IMR-90 (cell line): ENCODE measurements around the gene KRT6C. TPM values are rescaled to one million over a fixed set of nuclear protein-coding genes. Genes with fewer than 3 reads are reported as not detected.

Experiments
- ATAC-seq: fragments of 200-7000 bp; cut with Tn5 transposase; 2 replicates; pipeline ENCODE4 v1.9.1; 2020; ENCODE audit warnings: low read depth, mild to moderate bottlenecking, moderate library complexity
- BruUV-seq: library from RNA; stranded (reverse); fragments of 400-500 nt; replicated peaks from 2 replicates; lab custom pipeline; 2021; lab: Mats Ljungman, UMichigan
- CTCF ChIA-PET: fragments of 300-600 bp; formaldehyde crosslinking; extraction: SDS; loops from one replicate; lab custom pipeline; 2021; ENCODE audit warnings: antibody characterized with exemption; lab: Yijun Ruan, JAX
- POLR2A ChIA-PET: fragments of 300-600 bp; sonication (Branson Sonifier 250); formaldehyde crosslinking; loops from one replicate; lab custom pipeline; 2022; ENCODE audit warnings: antibody characterized with exemption; ENCODE audit not compliant: unreplicated experiment; lab: Charles Lee
- DNase-seq: peaks from one replicate; pipeline ENCODE4 v3.0.0; 2013
- H2AFZ ChIP-seq: replicated peaks from 2 replicates; pipeline ENCODE3; 2013; ENCODE audit warnings: low read length, mild to moderate bottlenecking; ENCODE audit not compliant: poor library complexity
- H2AK5ac ChIP-seq: 2 replicates; pipeline ENCODE4 v1.6.1; 2013; ENCODE audit warnings: low read depth, low read length, inconsistent platforms
- H2AK9ac ChIP-seq: replicated peaks from 2 replicates; pipeline ENCODE3; 2013; ENCODE audit warnings: mild to moderate bottlenecking, low read depth, low read length, moderate library complexity; ENCODE audit not compliant: poor library complexity
- H2BK120ac ChIP-seq: 2 replicates; pipeline ENCODE4 v1.6.1; 2013; ENCODE audit warnings: low read depth, low read length, inconsistent platforms
- H2BK15ac ChIP-seq: 3 replicates; pipeline ENCODE4 v1.6.1; 2013; ENCODE audit warnings: low read depth, low read length, inconsistent platforms
- H2BK20ac ChIP-seq: 2 replicates; pipeline ENCODE4 v1.6.1; 2013; ENCODE audit warnings: low read depth, mild to moderate bottlenecking, inconsistent platforms, low read length, moderate library complexity
- H2BK5ac ChIP-seq: 2 replicates; pipeline ENCODE4 v1.6.1; 2013; ENCODE audit warnings: mild to moderate bottlenecking, low read depth, low read length, inconsistent platforms; ENCODE audit not compliant: poor library complexity, severe bottlenecking
- H3K14ac ChIP-seq: replicated peaks from 2 replicates; pipeline ENCODE4 v1.6.1; 2013; ENCODE audit warnings: low read depth, low read length, inconsistent platforms
- H3K18ac ChIP-seq: 2 replicates; pipeline ENCODE4 v1.6.1; 2013; ENCODE audit warnings: low read depth, low read length, control low read depth
- H3K23ac ChIP-seq: 2 replicates; pipeline ENCODE4 v1.6.1; 2013; ENCODE audit warnings: low read depth, low read length, inconsistent platforms
- H3K27ac ChIP-seq: 2 replicates; pipeline ENCODE4 v1.5.1; 2013; ENCODE audit warnings: mild to moderate bottlenecking, control low read depth, low read length; ENCODE audit not compliant: insufficient read depth
- H3K27me3 ChIP-seq: 2 replicates; pipeline ENCODE4 v1.6.1; 2013; ENCODE audit warnings: low read length; ENCODE audit not compliant: control insufficient read depth, insufficient read depth
- H3K36me3 ChIP-seq: 2 replicates; pipeline ENCODE4 v1.6.1; 2013; ENCODE audit warnings: low read length, mixed read lengths; ENCODE audit not compliant: control insufficient read depth, insufficient read depth
- H3K4ac ChIP-seq: 2 replicates; pipeline ENCODE4 v1.6.1; 2013; ENCODE audit warnings: low read depth, low read length, inconsistent platforms
- H3K4me1 ChIP-seq: 2 replicates; pipeline ENCODE4 v1.6.1; 2013; ENCODE audit warnings: low read length, mixed read lengths; ENCODE audit not compliant: control insufficient read depth, insufficient read depth
- H3K4me2 ChIP-seq: 2 replicates; pipeline ENCODE4 v1.6.1; 2013; ENCODE audit warnings: low read depth, mild to moderate bottlenecking, control low read depth, low read length, moderate library complexity
- H3K4me3 ChIP-seq: 2 replicates; pipeline ENCODE4 v1.5.1; 2013; ENCODE audit warnings: low read depth, mild to moderate bottlenecking, control low read depth, low read length, moderate library complexity; ENCODE audit not compliant: insufficient read depth
- H3K56ac ChIP-seq: 2 replicates; pipeline ENCODE4 v1.6.1; 2013; ENCODE audit warnings: low read length, inconsistent platforms; ENCODE audit not compliant: insufficient read depth; ENCODE audit errors: extremely low read depth
- H3K79me1 ChIP-seq, 2 experiments: 2 replicates each; pipeline ENCODE4 v1.6.1; 2013; ENCODE audit warnings: low read length in 2 of 2, inconsistent platforms in 1 of 2, low read depth in 1 of 2
- H3K9ac ChIP-seq: 2 replicates; pipeline ENCODE4 v1.6.1; 2013; ENCODE audit warnings: low read depth, low read length, control low read depth
- H3K9me1 ChIP-seq: 2 replicates; pipeline ENCODE4 v1.6.1; 2013; ENCODE audit warnings: low read length, inconsistent platforms; ENCODE audit not compliant: insufficient read depth
- H3K9me3 ChIP-seq: 2 replicates; pipeline ENCODE4 v1.6.1; 2013; ENCODE audit warnings: low read length; ENCODE audit not compliant: control insufficient read depth, insufficient read depth
- H4K20me1 ChIP-seq: 2 replicates; pipeline ENCODE4 v1.6.1; 2013; ENCODE audit warnings: low read length, inconsistent platforms; ENCODE audit not compliant: insufficient read depth
- H4K5ac ChIP-seq: 2 replicates; pipeline ENCODE4 v1.6.1; 2013; ENCODE audit warnings: mild to moderate bottlenecking, low read depth, low read length, control low read depth
- H4K8ac ChIP-seq, 2 experiments: 2 replicates each; pipeline ENCODE4 v1.6.1; 2013; ENCODE audit warnings: low read depth in 2 of 2, low read length in 2 of 2, control low read depth in 1 of 2, inconsistent platforms in 1 of 2
- H4K91ac ChIP-seq: 2 replicates; pipeline ENCODE4 v1.6.1; 2013; ENCODE audit warnings: low read depth, low read length, inconsistent platforms; ENCODE audit not compliant: insufficient read depth
- BHLHE40 ChIP-seq: fragments of 150-350 bp; IDR thresholded peaks from 2 replicates; pipeline ENCODE4 v1.6.1; 2016; ENCODE audit warnings: mild to moderate bottlenecking, low read depth, low read length
- CEBPB ChIP-seq: IDR thresholded peaks from 2 replicates; pipeline ENCODE4 v1.6.1; 2012; ENCODE audit warnings: low read depth, low read length, improper control_type of control experiment
- CTCF ChIP-seq: conservative IDR thresholded peaks from 2 replicates; pipeline ENCODE4 v1.5.1; 2012; ENCODE audit warnings: mild to moderate bottlenecking, low read depth, low read length, improper control_type of control experiment
- ELK1 ChIP-seq: fragments of 150-350 bp; IDR thresholded peaks from 2 replicates; pipeline ENCODE4 v1.6.1; 2016; ENCODE audit warnings: low read depth, mild to moderate bottlenecking, low read length, moderate library complexity, borderline replicate concordance
- MAZ ChIP-seq: IDR thresholded peaks from 2 replicates; pipeline ENCODE4 v1.6.1; 2012; ENCODE audit warnings: low read depth, mild to moderate bottlenecking, low read length, improper control_type of control experiment, moderate library complexity, borderline replicate concordance
- MXI1 ChIP-seq: IDR thresholded peaks from 2 replicates; pipeline ENCODE4 v1.6.1; 2012; ENCODE audit warnings: low read depth, mild to moderate bottlenecking, low read length, moderate library complexity, borderline replicate concordance
- RAD21 ChIP-seq: IDR thresholded peaks from 2 replicates; pipeline ENCODE4 v1.6.1; 2012; ENCODE audit warnings: low read length, improper control_type of control experiment
- RCOR1 ChIP-seq: IDR thresholded peaks from 2 replicates; pipeline ENCODE4 v1.6.1; 2012; ENCODE audit warnings: mild to moderate bottlenecking, low read length, improper control_type of control experiment; ENCODE audit not compliant: insufficient replicate concordance
- SMC3 ChIP-seq: fragments of 150-350 bp; IDR thresholded peaks from 2 replicates; pipeline ENCODE4 v1.6.1; 2016; ENCODE audit warnings: low read depth, mild to moderate bottlenecking, antibody characterized with exemption, low read length, moderate library complexity
- USF2 ChIP-seq: fragments of 150-350 bp; IDR thresholded peaks from 2 replicates; pipeline ENCODE4 v1.6.1; 2017; ENCODE audit warnings: mild to moderate bottlenecking, antibody characterized with exemption, low read length, low read depth
- WGBS, 2 experiments: methylation state at CpG; one replicate each; pipeline versions ENCODE4 v1.1.5 to v1.1.7; 2013; ENCODE audit warnings: missing lambda C conversion rate in 2 of 2; ENCODE audit not compliant: insufficient read length in 1 of 2; ENCODE audit errors: extremely low coverage in 2 of 2; 5-methylcytosine and 5-hydroxymethylcytosine counted together
- dilution Hi-C: fragments of 300-500 bp; cut with HindIII; formaldehyde crosslinking; loops from one replicate; pipeline ENCODE4 v1.14.3; 2018; ENCODE audit warnings: low sequenced_read_pairs; ENCODE audit not compliant: unreplicated experiment
- in situ Hi-C: fragments of 300-500 bp; cut with MboI; formaldehyde crosslinking; loops from 3 replicates; pipeline ENCODE4 v1.14.3; 2019; ENCODE audit warnings: low sequenced_read_pairs, inconsistent platforms, mixed read lengths
- intact Hi-C: fragments of 100-400 bp; cut with micrococcal nuclease; formaldehyde crosslinking; loops from 2 replicates; pipeline ENCODE4 v1.10.0; 2022
- polyA plus RNA-seq, 3 experiments: library from polyadenylated mRNA; depleted of rRNA; stranded (reverse); fragments of >200 nt; gene quantifications; 2 replicates each; pipeline ENCODE4 v1.2.3, GENCODE V29; 2012; ENCODE audit warnings: low replicate concordance in 1 of 3
- total RNA-seq: library from RNA; depleted of rRNA; stranded (reverse); fragments of >200 nt; gene quantifications from 2 replicates; pipeline ENCODE4 v1.2.3, GENCODE V29; 2012

The KRT6C gene
- total and polyA plus RNA-seq, 2 of the 4 experiments (the other 2 are of a cell fraction) = not detected

GRCh38 chr12:52444647-52445595 is 28.7 kb downstream of the KRT6C start:
- no TSS peak for BruUV-seq
- H3K14ac ChIP-seq = no peak overlapping the region
- no peaks in the 10 kb centered on the region for H3K36me3 ChIP-seq
- peaks cover 10% of the 10 kb centered on the region for H3K27me3 ChIP-seq
- H2AFZ ChIP-seq = no peak overlapping the region
- dilution Hi-C loops (no loop called here), in situ Hi-C loops (no loop called here), intact Hi-C loops (no loop called here)
- H3K4ac ChIP-seq = no peak overlapping the region
- WGBS, 2 experiments = no CpG with 5 or more reads among the region's 10 CpGs
- H3K4me3 ChIP-seq = no peak overlapping the region
- H4K5ac ChIP-seq = no peak overlapping the region
- no peak overlapping the region for H4K91ac ChIP-seq
- no peak overlapping the region for H3K56ac ChIP-seq
- H4K20me1 ChIP-seq = no peaks in the 10 kb centered on the region
- ATAC-seq = no peak
- H3K9ac ChIP-seq = no peak overlapping the region
- no peaks in the 10 kb centered on the region for H3K9me1 ChIP-seq
- no peaks in the 10 kb centered on the region for H3K79me1 ChIP-seq
- DNase-seq = no peak
- no peak overlapping the region for H2BK5ac ChIP-seq
- H3K27ac ChIP-seq = no peak overlapping the region
- H2AK9ac ChIP-seq = no peak overlapping the region
- TF ChIP-seq CTCF (no peak), USF2 (no peak), MXI1 (no peak), BHLHE40 (no peak), RAD21 (no peak), SMC3 (no peak), RCOR1 (no peak), CEBPB (no peak), MAZ (no peak), ELK1 (no peak)
- no peaks in the 10 kb centered on the region for H3K9me3 ChIP-seq
- H2AK5ac ChIP-seq = no peak overlapping the region
- no peak overlapping the region for H3K18ac ChIP-seq
- ChIA-PET POLR2A (no interaction called here), CTCF (no interaction called here)
- H2BK20ac ChIP-seq = no peak overlapping the region
- H4K8ac ChIP-seq = no peak overlapping the region
- no peak overlapping the region for H3K4me2 ChIP-seq
- no peak overlapping the region for H3K23ac ChIP-seq
- no peak overlapping the region for H2BK15ac ChIP-seq
- H3K4me1 ChIP-seq = no peaks in the 10 kb centered on the region; the same call in 1 of the 2 replicates
- no peak overlapping the region for H2BK120ac ChIP-seq
